H1 (cell line): ENCODE results near the gene TNRC6B. TPM values are rescaled to one million over a fixed set of nuclear protein-coding genes. Genes with fewer than 3 reads are reported as not detected.

Source experiments
- CTCF ChIA-PET: fragments of 300-600 bp; sonication (Branson Sonifier 250); formaldehyde crosslinking; loops from one replicate; lab custom pipeline; 2021; ENCODE audit not compliant: partially characterized antibody; lab: Charles Lee
- POLR2A ChIA-PET: fragments of 300-600 bp; sonication (Branson Sonifier 250); formaldehyde crosslinking; loops from one replicate; lab custom pipeline; 2021; ENCODE audit warnings: inconsistent platforms; ENCODE audit not compliant: partially characterized antibody; lab: Charles Lee
- DNase-seq, 2 experiments: peaks; one replicate each; pipeline versions ENCODE4 v3.0.0 to v3.0.0-alpha.2; 2010 to 2022; ENCODE audit warnings: low spot score in 2 of 2, low read depth in 1 of 2, mixed read lengths in 1 of 2
- FAIRE-seq: peaks from 2 replicates; lab custom pipeline; 2011; peaks lifted over from hg19 to GRCh38; lab: Jason Lieb, UNC
- H2AFZ ChIP-seq: 2 replicates; pipeline ENCODE4 v1.8.1; 2012; ENCODE audit warnings: low read length, inconsistent platforms
- H2AK5ac ChIP-seq: 2 replicates; pipeline ENCODE4 v1.6.1; 2013; ENCODE audit warnings: low read depth, low read length
- H2BK120ac ChIP-seq: replicated peaks from 2 replicates; pipeline ENCODE3; 2013; ENCODE audit warnings: low read depth, low read length, inconsistent platforms
- H2BK12ac ChIP-seq: 2 replicates; pipeline ENCODE4 v1.6.1; 2013; ENCODE audit warnings: low read depth, low read length
- H2BK15ac ChIP-seq: 2 replicates; pipeline ENCODE4 v1.6.1; 2013; ENCODE audit warnings: low read length
- H2BK20ac ChIP-seq: 2 replicates; pipeline ENCODE4 v1.6.1; 2013; ENCODE audit warnings: low read length
- H2BK5ac ChIP-seq: 2 replicates; pipeline ENCODE4 v1.6.1; 2013; ENCODE audit warnings: low read depth, low read length
- H3K14ac ChIP-seq: 2 replicates; pipeline ENCODE4 v1.6.1; 2013; ENCODE audit warnings: inconsistent platforms; ENCODE audit not compliant: insufficient read length
- H3K18ac ChIP-seq: 2 replicates; pipeline ENCODE4 v1.6.1; 2013; ENCODE audit warnings: low read length; ENCODE audit errors: extremely low read depth
- H3K23ac ChIP-seq: 2 replicates; pipeline ENCODE4 v1.6.1; 2013; ENCODE audit warnings: inconsistent platforms; ENCODE audit not compliant: insufficient read length
- H3K23me2 ChIP-seq: 2 replicates; pipeline ENCODE4 v1.6.1; 2013; ENCODE audit warnings: low read depth, low read length
- H3K27ac ChIP-seq: 2 replicates; pipeline ENCODE4 v1.6.1; 2011; ENCODE audit warnings: low read depth, low read length, inconsistent platforms
- H3K27me3 ChIP-seq, 4 experiments: replicated peaks in 1 of 4; 1 replicate in 1 of 4; 2 replicates in 3 of 4; pipeline versions ENCODE4 v1.6.1 to v1.8.1; 2011 to 2013; ENCODE audit warnings: low read length in 3 of 4, mild to moderate bottlenecking in 3 of 4, inconsistent platforms in 2 of 4, mixed read lengths in 2 of 4, moderate library complexity in 1 of 4; ENCODE audit not compliant: control insufficient read depth in 3 of 4, insufficient read depth in 3 of 4; ENCODE audit errors: extremely low read depth in 1 of 4
- H3K36me3 ChIP-seq, 4 experiments: 2 replicates each; pipeline versions ENCODE4 v1.6.1 to v1.8.1; 2011 to 2013; ENCODE audit warnings: mild to moderate bottlenecking in 4 of 4, low read length in 3 of 4, moderate library complexity in 2 of 4, control low read depth in 1 of 4, inconsistent platforms in 1 of 4; ENCODE audit not compliant: insufficient read depth in 4 of 4, control insufficient read depth in 2 of 4
- H3K4ac ChIP-seq: replicated peaks from 2 replicates; pipeline ENCODE3; 2013; ENCODE audit warnings: low read length, low read depth, mixed read lengths, inconsistent platforms; ENCODE audit not compliant: insufficient read length
- H3K4me1 ChIP-seq, 4 experiments: replicated peaks in 1 of 4; 1 replicate in 1 of 4; 2 replicates in 3 of 4; pipeline versions ENCODE4 v1.6.1 to v1.8.1; 2011 to 2013; ENCODE audit warnings: low read length in 3 of 4, inconsistent platforms in 2 of 4, mixed read lengths in 1 of 4; ENCODE audit not compliant: insufficient read depth in 4 of 4, control insufficient read depth in 3 of 4
- H3K4me2 ChIP-seq, 2 experiments: 2 replicates each; pipeline versions ENCODE4 v1.6.1 to v1.8.1; 2011 to 2013; ENCODE audit warnings: low read depth in 2 of 2, low read length in 2 of 2, control low read depth in 1 of 2, inconsistent platforms in 1 of 2, mild to moderate bottlenecking in 1 of 2; ENCODE audit not compliant: insufficient read depth in 1 of 2
- H3K4me3 ChIP-seq, 4 experiments: fragments of 200-600, 300-600 bp in 1 of 4; sonication (generic), shearing (Covaris generic), sonication (Bioruptor Twin) in 1 of 4; 2 replicates each; pipeline versions ENCODE4 v1.5.1 to v1.8.1; 2011 to 2016; ENCODE audit warnings: low read length in 4 of 4, low read depth in 3 of 4, control low read depth in 2 of 4, inconsistent platforms in 2 of 4, mild to moderate bottlenecking in 2 of 4, mixed read lengths in 1 of 4, moderate library complexity in 1 of 4; ENCODE audit not compliant: insufficient read depth in 2 of 4; ENCODE audit errors: extremely low read depth in 1 of 4
- H3K56ac ChIP-seq: replicated peaks from 2 replicates; pipeline ENCODE3; 2013; ENCODE audit warnings: low read depth, mild to moderate bottlenecking, mixed read lengths, low read length, inconsistent platforms; ENCODE audit not compliant: insufficient read length
- H3K79me1 ChIP-seq: 2 replicates; pipeline ENCODE4 v1.6.1; 2013; ENCODE audit warnings: low read depth, low read length, control low read depth
- H3K79me2 ChIP-seq, 2 experiments: 2 replicates each; pipeline versions ENCODE4 v1.6.1 to v1.8.1; 2012 to 2013; ENCODE audit warnings: low read length in 2 of 2, mild to moderate bottlenecking in 2 of 2, inconsistent platforms in 1 of 2; ENCODE audit not compliant: insufficient read depth in 2 of 2, control insufficient read depth in 1 of 2
- H3K9ac ChIP-seq, 4 experiments: replicated peaks in 1 of 4; 1 replicate in 1 of 4; 2 replicates in 3 of 4; pipeline versions ENCODE4 v1.6.1 to v1.8.1; 2011 to 2013; ENCODE audit warnings: low read depth in 3 of 4, low read length in 3 of 4, control low read depth in 2 of 4, mild to moderate bottlenecking in 2 of 4, moderate library complexity in 2 of 4, inconsistent platforms in 1 of 4; ENCODE audit errors: extremely low read depth in 1 of 4
- H3K9me3 ChIP-seq, 2 experiments: 2 replicates each; pipeline versions ENCODE4 v1.6.1 to v1.8.1; 2012 to 2013; ENCODE audit warnings: mild to moderate bottlenecking in 2 of 2, moderate library complexity in 2 of 2, control low read depth in 1 of 2, inconsistent platforms in 1 of 2, low read depth in 1 of 2, low read length in 1 of 2, mixed read lengths in 1 of 2; ENCODE audit not compliant: insufficient read depth in 2 of 2
- H4K20me1 ChIP-seq, 2 experiments: replicated peaks in 1 of 2; 2 replicates each; pipeline versions ENCODE3 to v1.8.1; 2011 to 2013; ENCODE audit warnings: inconsistent platforms in 2 of 2, low read length in 2 of 2, mild to moderate bottlenecking in 1 of 2; ENCODE audit not compliant: insufficient read depth in 2 of 2, control insufficient read depth in 1 of 2
- H4K5ac ChIP-seq: 2 replicates; pipeline ENCODE4 v1.6.1; 2013; ENCODE audit warnings: low read length, low read depth, mixed read lengths, inconsistent platforms; ENCODE audit not compliant: insufficient read length
- H4K8ac ChIP-seq: 2 replicates; pipeline ENCODE4 v1.8.0; 2013; ENCODE audit warnings: mild to moderate bottlenecking, moderate library complexity, low read length, inconsistent platforms; ENCODE audit not compliant: insufficient read depth; ENCODE audit errors: extremely low read depth
- H4K91ac ChIP-seq: replicated peaks from 2 replicates; pipeline ENCODE3; 2013; ENCODE audit warnings: low read length, mixed read lengths, inconsistent platforms; ENCODE audit not compliant: insufficient read length
- BCL11A ChIP-seq, 2 experiments: IDR thresholded peaks; one replicate each; pipeline ENCODE4 v1.6.1; 2011; ENCODE audit warnings: low read depth in 2 of 2, low read length in 2 of 2, mild to moderate bottlenecking in 2 of 2
- BRCA1 ChIP-seq: IDR thresholded peaks from 2 replicates; pipeline ENCODE4 v1.6.1; 2012; ENCODE audit warnings: low read depth, low read length, improper control_type of control experiment
- GTF2F1 ChIP-seq: IDR thresholded peaks from 2 replicates; pipeline ENCODE4 v1.6.1; 2012; ENCODE audit warnings: low read depth, low read length, improper control_type of control experiment, borderline replicate concordance
- HDAC6 ChIP-seq: IDR thresholded peaks from one replicate; pipeline ENCODE4 v1.7.1; 2012; ENCODE audit warnings: low read depth, mild to moderate bottlenecking, inconsistent platforms, low read length, moderate library complexity
- JUND ChIP-seq: IDR thresholded peaks from 2 replicates; pipeline ENCODE4 v1.6.1; 2011; ENCODE audit warnings: mild to moderate bottlenecking, improper control_type of control experiment, low read length
- KDM5A ChIP-seq: fragments of 200-600 bp; IDR thresholded peaks from 2 replicates; pipeline ENCODE4 v1.7.1; 2012; ENCODE audit warnings: mild to moderate bottlenecking, low read length, inconsistent platforms, mixed read lengths
- TEAD4 ChIP-seq: IDR thresholded peaks from 2 replicates; pipeline ENCODE4 v1.6.1; 2012; ENCODE audit warnings: low read depth, low read length, inconsistent platforms, mixed read lengths
- USF2 ChIP-seq: IDR thresholded peaks from 2 replicates; pipeline ENCODE4 v1.6.1; 2011; ENCODE audit warnings: low read length, improper control_type of control experiment
- ZNF274 ChIP-seq: IDR thresholded peaks from 2 replicates; pipeline ENCODE4 v1.7.0; 2012; ENCODE audit warnings: low read length, borderline replicate concordance; ENCODE audit errors: extremely low read depth
- WGBS, 2 experiments: shearing (Covaris generic) in 1 of 2; methylation state at CpG; one replicate each; pipeline versions ENCODE4 v1.1.6 to v1.1.7; 2013 to 2015; ENCODE audit warnings: low lambda C conversion rate in 2 of 2, mixed read lengths in 2 of 2, inconsistent platforms in 1 of 2, low coverage in 1 of 2, missing lambda C conversion rate in 1 of 2; ENCODE audit not compliant: insufficient replicate concordance in 2 of 2, insufficient coverage in 1 of 2, insufficient read length in 1 of 2; ENCODE audit errors: extremely low coverage in 1 of 2, missing lambda C conversion rate in 1 of 2; 5-methylcytosine and 5-hydroxymethylcytosine counted together
- polyA plus RNA-seq, 7 experiments: library from polyadenylated mRNA; depleted of rRNA in 3 of 7; stranded (reverse) in 5 of 7; unstranded in 2 of 7; fragments of >200 nt in 5 of 7; fragments of 200-250 nt in 2 of 7; gene quantifications; 1 replicate in 5 of 7; 2 replicates in 1 of 7; 4 replicates in 1 of 7; pipeline versions ENCODE4 v1.2.1 to v1.2.3, GENCODE V29; 2011 to 2013; ENCODE audit warnings: missing spikeins in 2 of 7, mixed read lengths in 2 of 7
- total RNA-seq: library from RNA; stranded (reverse); fragmentation: NEBNext Ultra II Directional; extraction: Animal tissue kit (Norgen Biotek cat#: 25700); gene quantifications from 2 replicates; pipeline ENCODE4 v1.2.1, GENCODE V29; 2021

The TNRC6B gene
- total and polyA plus RNA-seq, 2 of the 8 experiments (the other 6 are each of a cell fraction or from before 2014, with no cell fraction given): 12.5 to 48.9 TPM

- Histone ChIP-seq H3K79me2 (peaks cover 15 to 97% of the 10 kb centered on the region in 2 experiments), H2BK12ac (no peak overlapping the region), H2BK20ac (no peak overlapping the region), H3K14ac (no peak overlapping the region), H3K9me3 (no peaks in the 10 kb centered on the region), H4K5ac (no peak overlapping the region), H3K18ac (no peak overlapping the region), H4K91ac (no peak overlapping the region), H3K27ac (no peak overlapping the region), H2AK5ac (no peak overlapping the region), H2BK5ac (no peak overlapping the region), H2BK120ac (no peak overlapping the region), H3K27me3 (no peaks in the 10 kb centered on the region), H3K56ac (no peak overlapping the region), H3K23me2 (no peaks in the 10 kb centered on the region), H4K20me1 (peaks cover 17 to 29% of the 10 kb centered on the region in 2 experiments), H3K9ac (no peak overlapping the region), H4K8ac (no peak overlapping the region), H3K23ac (no peak overlapping the region), H3K36me3 (peaks cover 0 to 8% (median 0%) of the 10 kb centered on the region in 4 experiments; a peak in 2 of 8 replicates), H2BK15ac (no peak overlapping the region), H3K79me1 (peaks cover 12% of the 10 kb centered on the region), H3K4ac (no peak overlapping the region), H2AFZ (no peak overlapping the region), H3K4me3 (no peak overlapping the region), H3K4me2 (no peak overlapping the region), H3K4me1 (peaks cover 4 to 12% (median 8%) of the 10 kb centered on the region in 4 experiments)
- WGBS, 2 experiments: 90% methylated on average over 8 of the region's 8 CpGs; no CpG with 5 or more reads in 1 of the 2 experiments
- DNase-seq (no peak), FAIRE-seq (no peak)
- ChIA-PET CTCF (interaction anchor here (0.6 to 0.7 kb wide), 2 partner anchors 253 to 458 kb away, joined by 3 read pairs; no protein-coding TSS in a partner anchor), POLR2A (interaction anchor here (0.6 to 1.5 kb wide), 3 partner anchors 14 to 916 kb away, joined by 3 to 6 read pairs (median 3); no protein-coding TSS in a partner anchor)
- TF ChIP-seq JUND (no peak), HDAC6 (no peak), BRCA1 (no peak), TEAD4 (no peak), KDM5A (no peak), ZNF274 (no peak), BCL11A (IDR thresholded peaks at IDR 0.05; ENCODE audit: low read depth in 2 of 2, low read length in 2 of 2) (no peak), USF2 (no peak), GTF2F1 (no peak)
These were observed 56.2 kb downstream of the TNRC6B start for GRCh38 chr22:40233886-40234285.
